Endothelial cell of umbilical vein (primary cell): ENCODE measurements around the gene CRCP. TPM values are rescaled to one million over a fixed set of nuclear protein-coding genes. Genes with fewer than 3 reads are reported as not detected.
"Not testable (repeated sequence)": the region's sequence is repeated elsewhere in the genome, so short reads cannot be mapped to it uniquely, and the experiment has no call there.

Source experiments
- BruUV-seq: library from RNA; stranded (reverse); fragments of 400-500 nt; replicated peaks from 2 replicates; lab custom pipeline; 2021; lab: Mats Ljungman, UMichigan
- CTCF ChIA-PET: fragments of 300-600, 350-600 bp; sonication (Branson Sonifier 250); formaldehyde crosslinking; loops from one replicate; lab custom pipeline; 2021; ENCODE audit warnings: antibody characterized with exemption, inconsistent platforms; lab: Charles Lee
- POLR2A ChIA-PET: fragments of 300-600, 350-600 bp; sonication (Branson Sonifier 250); formaldehyde crosslinking; loops from one replicate; lab custom pipeline; 2021; ENCODE audit warnings: antibody characterized with exemption, inconsistent platforms; lab: Charles Lee
- DNase-seq: peaks from one replicate; pipeline ENCODE4 v3.0.0-alpha.2; 2011; ENCODE audit warnings: low read depth, low spot score
- FAIRE-seq: peaks from 2 replicates; lab custom pipeline; 2011; peaks lifted over from hg19 to GRCh38; lab: Jason Lieb, UNC
- H2AFZ ChIP-seq: 2 replicates; pipeline ENCODE4 v1.6.0; 2012; ENCODE audit warnings: low read depth, low read length, control low read depth, inconsistent platforms
- H3K27ac ChIP-seq: 2 replicates; pipeline ENCODE4 v1.5.1; 2011; ENCODE audit warnings: low read depth, mild to moderate bottlenecking, control low read depth, low read length, moderate library complexity; ENCODE audit not compliant: insufficient read depth
- H3K27me3 ChIP-seq, 2 experiments: 2 replicates each; pipeline versions ENCODE4 v1.6.0 to v1.6.1; 2011; ENCODE audit warnings: low read length in 2 of 2, mixed read lengths in 1 of 2; ENCODE audit not compliant: control insufficient read depth in 2 of 2, insufficient read depth in 2 of 2
- H3K36me3 ChIP-seq, 2 experiments: 2 replicates in 1 of 2; 3 replicates in 1 of 2; pipeline ENCODE4 v1.5.1; 2011; ENCODE audit warnings: low read length in 2 of 2, mild to moderate bottlenecking in 1 of 2, moderate library complexity in 1 of 2; ENCODE audit not compliant: control insufficient read depth in 2 of 2, insufficient read depth in 2 of 2; ENCODE audit errors: extremely low read depth in 1 of 2
- H3K4me1 ChIP-seq: 3 replicates; pipeline ENCODE4 v1.5.1; 2011; ENCODE audit warnings: mild to moderate bottlenecking, low read length; ENCODE audit not compliant: control insufficient read depth, insufficient read depth; ENCODE audit errors: extremely low read depth
- H3K4me2 ChIP-seq: 2 replicates; pipeline ENCODE4 v1.6.1; 2011; ENCODE audit warnings: low read length, control low read depth, mixed read lengths; ENCODE audit not compliant: insufficient read depth
- H3K4me3 ChIP-seq, 3 experiments: fragments of 200-600 bp in 1 of 3; sonication (generic), shearing (Covaris generic) in 1 of 3; replicated peaks in 1 of 3; 2 replicates each; pipeline ENCODE4 v1.5.1; 2011 to 2016; ENCODE audit warnings: control low read depth in 3 of 3, low read length in 3 of 3, mild to moderate bottlenecking in 2 of 3, inconsistent platforms in 1 of 3, low read depth in 1 of 3, moderate library complexity in 1 of 3; ENCODE audit not compliant: insufficient read depth in 1 of 3
- H3K79me2 ChIP-seq: 2 replicates; pipeline ENCODE4 v1.6.0; 2012; ENCODE audit warnings: low read length, inconsistent platforms; ENCODE audit not compliant: control insufficient read depth, insufficient read depth
- H3K9ac ChIP-seq: replicated peaks from 2 replicates; pipeline ENCODE3; 2011; ENCODE audit warnings: low read length, control low read depth; ENCODE audit not compliant: insufficient read depth; ENCODE audit errors: extremely low read depth
- H3K9me1 ChIP-seq: replicated peaks from 3 replicates; pipeline ENCODE4 v1.6.0; 2011; ENCODE audit warnings: mild to moderate bottlenecking, low read length; ENCODE audit not compliant: control insufficient read depth, insufficient read depth; ENCODE audit errors: extremely low read depth
- H3K9me3 ChIP-seq: replicated peaks from 2 replicates; pipeline ENCODE4 v1.5.1; 2012; ENCODE audit warnings: low read length, inconsistent platforms; ENCODE audit not compliant: control insufficient read depth, insufficient read depth
- H4K20me1 ChIP-seq: replicated peaks from 2 replicates; pipeline ENCODE3; 2011; ENCODE audit warnings: mild to moderate bottlenecking, low read length; ENCODE audit not compliant: control insufficient read depth, insufficient read depth; ENCODE audit errors: extremely low read depth
- CTCF ChIP-seq, 2 donors: IDR thresholded peaks; 1 replicate in 1 of 2; 2 replicates in 1 of 2; pipeline ENCODE4 v1.5.1; 2011; ENCODE audit warnings: low read length in 2 of 2, mild to moderate bottlenecking in 2 of 2, moderate library complexity in 2 of 2, control low read depth in 1 of 2, inconsistent platforms in 1 of 2, low read depth in 1 of 2; ENCODE audit not compliant: insufficient read depth in 1 of 2; ENCODE audit errors: extremely low read depth in 1 of 2
- POLR2AphosphoS5 ChIP-seq: IDR thresholded peaks from 2 replicates; pipeline ENCODE4 v1.6.1; 2012; ENCODE audit warnings: low read depth, mild to moderate bottlenecking, control low read depth, low read length, moderate library complexity; ENCODE audit not compliant: insufficient read depth
- dilution Hi-C: fragments of 300-500 bp; cut with MboI; formaldehyde crosslinking; loops from one replicate; pipeline ENCODE4 v1.15.0; 2019; ENCODE audit warnings: low sequenced_read_pairs; ENCODE audit not compliant: extremely low pct_ligation_motif_present
- intact Hi-C: fragments of 100-400 bp; cut with micrococcal nuclease; formaldehyde crosslinking; loops from one replicate; pipeline ENCODE4 v1.10.0; 2022
- polyA plus RNA-seq, 4 experiments: library from polyadenylated mRNA; depleted of rRNA in 3 of 4; stranded (reverse) in 3 of 4; unstranded in 1 of 4; fragments of >200 nt; gene quantifications; 2 replicates each; pipeline versions ENCODE4 v1.2.1 to v1.2.3, GENCODE V29; 2011 to 2012; ENCODE audit warnings: missing spikeins in 1 of 4
- total RNA-seq: library from RNA; stranded (reverse); gene quantifications from 2 replicates; pipeline ENCODE4 v1.2.3, GENCODE V29; 2021

Gene CRCP
- total and polyA plus RNA-seq, 2 donors (not counting 3 experiments of a cell fraction or from before 2014, with no cell fraction given), result 14.2 to 29.7 TPM

GRCh38 chr7:66173856-66174255, 59.2 kb downstream of the CRCP start:
- no peak overlapping the region for H2AFZ ChIP-seq
- intact Hi-C loops (no loop called here), dilution Hi-C loops (no loop called here)
- POLR2A ChIA-PET, result no interaction called here
- no peak overlapping the region for H3K4me3 ChIP-seq
- H3K4me2 ChIP-seq, result no peak overlapping the region
- no peak overlapping the region for H3K27ac ChIP-seq
- H3K79me2 ChIP-seq, result no peaks in the 10 kb centered on the region
- FAIRE-seq (no peak), DNase-seq (no peak)
- no peaks in the 10 kb centered on the region for H3K27me3 ChIP-seq
- no peaks in the 10 kb centered on the region for H3K36me3 ChIP-seq
- TF ChIP-seq CTCF (IDR thresholded peaks at IDR 0.05; ENCODE audit: extremely low read depth in 1 of 2, insufficient read depth in 1 of 2, low read depth in 1 of 2, low read length in 2 of 2), result no peak
- no peak for TF ChIP-seq POLR2AphosphoS5
- H3K9me1 ChIP-seq, result no peaks in the 10 kb centered on the region
- CTCF ChIA-PET, result no interaction called here
- no peak overlapping the region for H3K9ac ChIP-seq
- no peaks in the 10 kb centered on the region for H4K20me1 ChIP-seq
- no TSS peak for BruUV-seq
- no peaks in the 10 kb centered on the region for H3K9me3 ChIP-seq
- no peaks in the 10 kb centered on the region for H3K4me1 ChIP-seq

DNA sequence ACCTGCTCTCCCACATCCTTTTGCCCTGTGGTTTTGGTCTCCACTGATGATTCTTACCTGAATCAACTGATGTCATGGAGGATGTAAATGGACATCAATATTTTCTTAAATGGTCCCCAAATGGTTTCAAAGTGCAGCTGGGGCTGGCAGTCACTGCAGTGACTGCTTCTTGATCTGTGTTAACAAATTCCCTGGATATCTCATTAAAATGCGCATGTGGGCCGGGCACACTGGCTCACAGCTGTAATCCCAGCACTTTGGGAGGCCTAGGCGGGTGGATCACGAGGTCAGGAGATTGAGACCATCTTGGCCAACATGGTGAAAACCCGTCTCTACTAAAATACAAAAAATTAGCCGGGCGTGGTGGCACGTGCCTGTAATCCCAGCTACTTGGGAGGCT, 60.4 kb downstream of the CRCP start:
- CTCF ChIA-PET, result interaction anchor here (1.1 to 1.2 kb wide), 2 partner anchors 15 to 21 kb away, joined by 3 read pairs; no protein-coding TSS in a partner anchor
- H3K36me3 ChIP-seq, H3K9ac ChIP-seq: not testable (repeated sequence)

More for the DNA sequence above, 60.4 kb downstream of the CRCP start:
- dilution Hi-C loops, H4K20me1 ChIP-seq, DNase-seq, H3K4me1 ChIP-seq, intact Hi-C loops, POLR2A ChIA-PET, H3K79me2 ChIP-seq, H3K27ac ChIP-seq, H3K9me1 ChIP-seq, H3K4me2 ChIP-seq, BruUV-seq, H2AFZ ChIP-seq, H3K4me3 ChIP-seq, H3K9me3 ChIP-seq, FAIRE-seq, H3K27me3 ChIP-seq: not testable (repeated sequence)
